Endodermal cell (in vitro differentiated cells): ENCODE measurements around the gene LHX6. TPM values are rescaled to one million over a fixed set of nuclear protein-coding genes. Genes with fewer than 3 reads are reported as not detected.

Experiments used
- DNase-seq: peaks from one replicate; pipeline ENCODE4 v3.0.0-alpha.2; 2017
- H3K27ac ChIP-seq: 2 replicates; pipeline ENCODE4 v1.5.1; 2013; ENCODE audit warnings: mild to moderate bottlenecking, low read depth, low read length, moderate library complexity
- H3K27me3 ChIP-seq: 2 replicates; pipeline ENCODE4 v1.6.1; 2013; ENCODE audit warnings: mild to moderate bottlenecking, low read length, moderate library complexity; ENCODE audit not compliant: insufficient read depth, control insufficient read depth, poor library complexity, severe bottlenecking
- H3K36me3 ChIP-seq: 2 replicates; pipeline ENCODE4 v1.7.0; 2013; ENCODE audit warnings: mild to moderate bottlenecking, low read length, moderate library complexity; ENCODE audit not compliant: control insufficient read depth, insufficient read depth
- H3K4me1 ChIP-seq: one replicate; pipeline ENCODE4 v1.7.0; 2013; ENCODE audit warnings: low read length; ENCODE audit not compliant: control insufficient read depth, insufficient read depth
- H3K4me3 ChIP-seq: 2 replicates; pipeline ENCODE4 v1.5.1; 2013; ENCODE audit warnings: mild to moderate bottlenecking, low read length, moderate library complexity
- H3K9ac ChIP-seq: 2 replicates; pipeline ENCODE4 v1.6.1; 2013; ENCODE audit warnings: mild to moderate bottlenecking, low read length, moderate library complexity; ENCODE audit not compliant: poor library complexity, severe bottlenecking; ENCODE audit errors: extremely low read depth
- H3K9me3 ChIP-seq: 2 replicates; pipeline ENCODE4 v1.6.1; 2013; ENCODE audit warnings: mild to moderate bottlenecking, low read length, moderate library complexity; ENCODE audit not compliant: control insufficient read depth
- H3K27ac Mint-ChIP-seq: 2 replicates; pipeline ENCODE4 v1.8.0; 2020; ENCODE audit warnings: mixed read lengths
- H3K27me3 Mint-ChIP-seq: 2 replicates; pipeline ENCODE4 v1.8.0; 2021; ENCODE audit warnings: mild to moderate bottlenecking, mixed read lengths; ENCODE audit not compliant: insufficient read depth
- H3K36me3 Mint-ChIP-seq: 2 replicates; pipeline ENCODE4 v1.8.0; 2020; ENCODE audit warnings: low read depth, mixed read lengths
- H3K4me1 Mint-ChIP-seq: 2 replicates; pipeline ENCODE4 v1.8.0; 2020; ENCODE audit warnings: mixed read lengths
- H3K4me3 Mint-ChIP-seq: 2 replicates; pipeline ENCODE4 v1.8.0; 2020; ENCODE audit warnings: mild to moderate bottlenecking, moderate library complexity, mixed read lengths
- H3K9me3 Mint-ChIP-seq: 2 replicates; pipeline ENCODE4 v1.8.0; 2020; ENCODE audit warnings: mild to moderate bottlenecking, mixed read lengths
- WGBS, 2 experiments: methylation state at CpG; one replicate each; pipeline versions ENCODE4 v1.1.5 to v1.1.7; 2013; ENCODE audit warnings: missing lambda C conversion rate in 2 of 2, mixed read lengths in 1 of 2; ENCODE audit not compliant: insufficient coverage in 1 of 2, insufficient read length in 1 of 2; 5-methylcytosine and 5-hydroxymethylcytosine counted together
- total RNA-seq, 2 donors: library from RNA; stranded (reverse); fragmentation: NEBNext Ultra II Directional in 1 of 2; extraction: Animal tissue kit (Norgen Biotek cat#: 25700) in 1 of 2; gene quantifications; 2 replicates in 1 of 2; 3 replicates in 1 of 2; pipeline ENCODE4 v1.2.1, GENCODE V29; 2021
- TF ChIP-seq, protein P1 (sequence below): fragments of 200-600 bp; sonication (generic); conservative IDR thresholded peaks from 2 replicates; pipeline ENCODE4 v1.5.0; 2021; ENCODE audit warnings: antibody characterized with exemption, mild to moderate bottlenecking

The LHX6 gene
- total RNA-seq, 2 donors from 2014 or later, result 0.37 TPM; not detected in 1

- Histone ChIP-seq H3K27me3 (peaks cover 100% of the 10 kb centered on the region), H3K9ac (no peak overlapping the region), H3K4me3 (peak overlapping the region; percentile 75), H3K27ac (no peak overlapping the region), H3K9me3 (no peaks in the 10 kb centered on the region), H3K4me1 (peaks cover 10% of the 10 kb centered on the region), H3K36me3 (no peaks in the 10 kb centered on the region)
- DNase-seq, result peak; percentile 81
- 2 to 3% methylated on average over 12 to 59 of the region's 59 CpGs for WGBS, 2 experiments
- peaks cover 28% of the 10 kb centered on the region for H3K4me1 Mint-ChIP-seq
- peak overlapping the region; percentile 51 for H3K4me3 Mint-ChIP-seq
- no peaks in the 10 kb centered on the region for H3K36me3 Mint-ChIP-seq
- H3K27me3 Mint-ChIP-seq, result peaks cover 100% of the 10 kb centered on the region
- TF ChIP-seq, protein P1, sequence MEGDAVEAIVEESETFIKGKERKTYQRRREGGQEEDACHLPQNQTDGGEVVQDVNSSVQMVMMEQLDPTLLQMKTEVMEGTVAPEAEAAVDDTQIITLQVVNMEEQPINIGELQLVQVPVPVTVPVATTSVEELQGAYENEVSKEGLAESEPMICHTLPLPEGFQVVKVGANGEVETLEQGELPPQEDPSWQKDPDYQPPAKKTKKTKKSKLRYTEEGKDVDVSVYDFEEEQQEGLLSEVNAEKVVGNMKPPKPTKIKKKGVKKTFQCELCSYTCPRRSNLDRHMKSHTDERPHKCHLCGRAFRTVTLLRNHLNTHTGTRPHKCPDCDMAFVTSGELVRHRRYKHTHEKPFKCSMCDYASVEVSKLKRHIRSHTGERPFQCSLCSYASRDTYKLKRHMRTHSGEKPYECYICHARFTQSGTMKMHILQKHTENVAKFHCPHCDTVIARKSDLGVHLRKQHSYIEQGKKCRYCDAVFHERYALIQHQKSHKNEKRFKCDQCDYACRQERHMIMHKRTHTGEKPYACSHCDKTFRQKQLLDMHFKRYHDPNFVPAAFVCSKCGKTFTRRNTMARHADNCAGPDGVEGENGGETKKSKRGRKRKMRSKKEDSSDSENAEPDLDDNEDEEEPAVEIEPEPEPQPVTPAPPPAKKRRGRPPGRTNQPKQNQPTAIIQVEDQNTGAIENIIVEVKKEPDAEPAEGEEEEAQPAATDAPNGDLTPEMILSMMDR, result no peak
- no peaks in the 10 kb centered on the region for H3K9me3 Mint-ChIP-seq
- no peak overlapping the region for H3K27ac Mint-ChIP-seq
Observed at GRCh38 chr9:122218935-122219855, 9.6 kb downstream of the LHX6 start.

- no peaks in the 10 kb centered on the region for H3K36me3 Mint-ChIP-seq
- peaks cover 99% of the 10 kb centered on the region for H3K27me3 ChIP-seq
- H3K27ac Mint-ChIP-seq, result no peak overlapping the region
Observed at GRCh38 chr9:122218071-122218934, 10.5 kb downstream of the LHX6 start.

GRCh38 chr9:122217640-122218039 lies 11.1 kb downstream of the LHX6 start:
- peak; percentile 17 for DNase-seq
- no peaks in the 10 kb centered on the region for H3K9me3 ChIP-seq
- TF ChIP-seq, protein P1, result no peak
- Mint-ChIP-seq H3K27ac (no peak overlapping the region), H3K4me1 (peaks cover 25% of the 10 kb centered on the region), H3K27me3 (peaks cover 99% of the 10 kb centered on the region), H3K4me3 (no peak overlapping the region), H3K36me3 (no peaks in the 10 kb centered on the region), H3K9me3 (no peaks in the 10 kb centered on the region)
- H3K27me3 ChIP-seq, result peaks cover 99% of the 10 kb centered on the region
- WGBS, 2 experiments, result 86 to 91% methylated on average over 4 of the region's 4 CpGs
- H3K4me3 ChIP-seq, result no peak overlapping the region
- H3K36me3 ChIP-seq, result no peaks in the 10 kb centered on the region
- H3K4me1 ChIP-seq, result peaks cover 10% of the 10 kb centered on the region
- H3K9ac ChIP-seq, result no peak overlapping the region
- no peak overlapping the region for H3K27ac ChIP-seq

More at GRCh38 chr9:122218071-122218934, 10.5 kb downstream of the LHX6 start:
- no peaks in the 10 kb centered on the region for H3K9me3 Mint-ChIP-seq
- Histone ChIP-seq H3K4me3 (peak overlapping the region; percentile 75), H3K27ac (no peak overlapping the region), H3K9ac (no peak overlapping the region), H3K9me3 (no peaks in the 10 kb centered on the region), H3K36me3 (no peaks in the 10 kb centered on the region), H3K4me1 (peaks cover 10% of the 10 kb centered on the region)
- peak; percentile 36 for DNase-seq
- H3K4me1 Mint-ChIP-seq, result peaks cover 28% of the 10 kb centered on the region
- 48 to 53% methylated on average over 7 to 11 of the region's 11 CpGs for WGBS, 2 experiments
- H3K27me3 Mint-ChIP-seq, result peaks cover 99% of the 10 kb centered on the region
- peak overlapping the region; percentile 51 for H3K4me3 Mint-ChIP-seq
- TF ChIP-seq, protein P1, result no peak
